ENCODE data around the gene PRKG1.

The PRKG1 gene

GRCh38 chr10:51879238-51879637 lies 805.0 kb downstream of the PRKG1 start:
- DNase-seq (ENCODE audit: low read depth in 2 of 2) = no peak

GRCh38 chr10:51881213-51881612 lies 806.9 kb downstream of the PRKG1 start:
- no peak for DNase-seq (ENCODE audit: low read depth in 2 of 2)

- DNase-seq (ENCODE audit: low read depth in 2 of 2) = no peak
Measured at GRCh38 chr10:51886438-51887068, 812.3 kb downstream of the PRKG1 start.

GRCh38 chr10:51888263-51888662 lies 814.0 kb downstream of the PRKG1 start:
- no peak for DNase-seq (ENCODE audit: low read depth in 2 of 2)

GRCh38 chr10:51892313-51892712 lies 818.0 kb downstream of the PRKG1 start:
- no peak for DNase-seq (ENCODE audit: low read depth in 2 of 2)

- no peak for DNase-seq (ENCODE audit: low read depth in 2 of 2)
Measured at GRCh38 chr10:51892965-51893658, 818.8 kb downstream of the PRKG1 start.

- DNase-seq (ENCODE audit: low read depth in 2 of 2) = no peak
Measured at GRCh38 chr10:51894771-51895578, 820.7 kb downstream of the PRKG1 start.

- DNase-seq (ENCODE audit: low read depth in 2 of 2) = no peak
Measured at GRCh38 chr10:51896849-51897248, 822.6 kb downstream of the PRKG1 start.

- DNase-seq (ENCODE audit: low read depth in 2 of 2) = no peak
Measured at GRCh38 chr10:51897560-51897959, 823.3 kb downstream of the PRKG1 start.

- no peak for DNase-seq (ENCODE audit: low read depth in 2 of 2)
Measured at GRCh38 chr10:51900180-51900579, 825.9 kb downstream of the PRKG1 start.

- no peak for DNase-seq (ENCODE audit: low read depth in 2 of 2)
Measured at GRCh38 chr10:51903675-51904074, 829.4 kb downstream of the PRKG1 start.

GRCh38 chr10:51905032-51905431 lies 830.7 kb downstream of the PRKG1 start:
- no peak for DNase-seq (ENCODE audit: low read depth in 2 of 2)

GRCh38 chr10:51907361-51907760 lies 833.1 kb downstream of the PRKG1 start:
- no peak for DNase-seq (ENCODE audit: low read depth in 2 of 2)

- no peak for DNase-seq (ENCODE audit: low read depth in 2 of 2)
Measured at GRCh38 chr10:51910189-51910588, 835.9 kb downstream of the PRKG1 start.

- DNase-seq (ENCODE audit: low read depth in 2 of 2) = no peak
Measured at GRCh38 chr10:51910596-51910995, 836.3 kb downstream of the PRKG1 start.

- DNase-seq (ENCODE audit: low read depth in 2 of 2) = no peak
Measured at GRCh38 chr10:51911723-51912122, 837.4 kb downstream of the PRKG1 start.

GRCh38 chr10:51915031-51915542 lies 840.8 kb downstream of the PRKG1 start:
- DNase-seq (ENCODE audit: low read depth in 2 of 2) = no peak

- no peak for DNase-seq (ENCODE audit: low read depth in 2 of 2)
Measured at GRCh38 chr10:51918440-51918839, 844.2 kb downstream of the PRKG1 start.

- no peak for DNase-seq (ENCODE audit: low read depth in 2 of 2)
Measured at GRCh38 chr10:51918884-51919325, 844.6 kb downstream of the PRKG1 start.

- DNase-seq (ENCODE audit: low read depth in 2 of 2) = no peak
Measured at GRCh38 chr10:51920672-51921071, 846.4 kb downstream of the PRKG1 start.

- no peak for DNase-seq (ENCODE audit: low read depth in 2 of 2)
Measured at GRCh38 chr10:51924359-51924758, 850.1 kb downstream of the PRKG1 start.

GRCh38 chr10:51926337-51926736 lies 852.0 kb downstream of the PRKG1 start:
- DNase-seq (ENCODE audit: low read depth in 2 of 2) = no peak
